NOMO-1 treated with DMSO at 0.1 percent for 48 hours (cell line): ENCODE data around the gene ATP2A1.
A peak's percentile ranks its signal among the peaks of the same experiment; 100 is the strongest.
"Not testable (repeated sequence)": the region's sequence is repeated elsewhere in the genome, so short reads cannot be mapped to it uniquely, and the experiment has no call there.

Experiments used
- DNase-seq: peaks from one replicate; lab custom pipeline; 2025; ENCODE audit not compliant: unreplicated experiment; lab: John Stamatoyannopoulos, UW

The ATP2A1 gene

DNA sequence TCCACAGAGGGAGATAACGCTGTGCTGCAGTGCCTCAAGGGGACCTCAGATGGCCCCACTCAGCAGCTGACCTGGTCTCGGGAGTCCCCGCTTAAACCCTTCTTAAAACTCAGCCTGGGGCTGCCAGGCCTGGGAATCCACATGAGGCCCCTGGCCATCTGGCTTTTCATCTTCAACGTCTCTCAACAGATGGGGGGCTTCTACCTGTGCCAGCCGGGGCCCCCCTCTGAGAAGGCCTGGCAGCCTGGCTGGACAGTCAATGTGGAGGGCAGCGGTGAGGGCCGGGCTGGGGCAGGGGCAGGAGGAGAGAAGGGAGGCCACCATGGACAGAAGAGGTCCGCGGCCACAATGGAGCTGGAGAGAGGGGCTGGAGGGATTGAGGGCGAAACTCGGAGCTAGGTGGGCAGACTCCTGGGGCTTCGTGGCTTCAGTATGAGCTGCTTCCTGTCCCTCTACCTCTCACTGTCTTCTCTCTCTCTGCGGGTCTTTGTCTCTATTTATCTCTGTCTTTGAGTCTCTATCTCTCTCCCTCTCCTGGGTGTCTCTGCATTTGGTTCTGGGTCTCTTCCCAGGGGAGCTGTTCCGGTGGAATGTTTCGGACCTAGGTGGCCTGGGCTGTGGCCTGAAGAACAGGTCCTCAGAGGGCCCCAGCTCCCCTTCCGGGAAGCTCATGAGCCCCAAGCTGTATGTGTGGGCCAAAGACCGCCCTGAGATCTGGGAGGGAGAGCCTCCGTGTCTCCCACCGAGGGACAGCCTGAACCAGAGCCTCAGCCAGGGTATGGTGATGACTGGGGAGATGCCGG, 54.3 kb downstream of the ATP2A1 start:
- no peak for DNase-seq

DNA sequence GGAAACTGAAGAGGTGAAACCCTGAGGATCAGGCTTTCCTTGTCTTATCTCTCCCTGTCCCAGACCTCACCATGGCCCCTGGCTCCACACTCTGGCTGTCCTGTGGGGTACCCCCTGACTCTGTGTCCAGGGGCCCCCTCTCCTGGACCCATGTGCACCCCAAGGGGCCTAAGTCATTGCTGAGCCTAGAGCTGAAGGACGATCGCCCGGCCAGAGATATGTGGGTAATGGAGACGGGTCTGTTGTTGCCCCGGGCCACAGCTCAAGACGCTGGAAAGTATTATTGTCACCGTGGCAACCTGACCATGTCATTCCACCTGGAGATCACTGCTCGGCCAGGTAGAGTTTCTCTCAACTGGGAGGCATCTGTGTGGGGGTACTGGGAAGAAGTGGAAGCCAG, 54.9 kb downstream of the ATP2A1 start:
- DNase-seq: no peak

DNA sequence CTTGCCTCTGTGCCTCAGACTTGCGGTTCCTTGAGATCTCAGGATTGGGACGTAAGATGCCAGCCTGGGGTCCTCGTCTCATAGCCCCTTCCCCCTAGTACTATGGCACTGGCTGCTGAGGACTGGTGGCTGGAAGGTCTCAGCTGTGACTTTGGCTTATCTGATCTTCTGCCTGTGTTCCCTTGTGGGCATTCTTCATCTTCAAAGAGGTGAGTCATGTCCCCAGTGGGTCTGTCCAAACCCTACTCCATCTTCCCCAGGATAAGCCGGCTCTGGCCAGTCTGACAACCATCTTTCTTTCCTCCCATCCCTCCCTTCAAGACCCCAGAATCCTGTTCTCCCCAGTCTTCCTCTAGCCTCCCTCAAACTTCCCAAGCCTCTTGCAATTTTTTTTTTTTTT, 57.1 kb downstream of the ATP2A1 start:
- no peak for DNase-seq

DNA sequence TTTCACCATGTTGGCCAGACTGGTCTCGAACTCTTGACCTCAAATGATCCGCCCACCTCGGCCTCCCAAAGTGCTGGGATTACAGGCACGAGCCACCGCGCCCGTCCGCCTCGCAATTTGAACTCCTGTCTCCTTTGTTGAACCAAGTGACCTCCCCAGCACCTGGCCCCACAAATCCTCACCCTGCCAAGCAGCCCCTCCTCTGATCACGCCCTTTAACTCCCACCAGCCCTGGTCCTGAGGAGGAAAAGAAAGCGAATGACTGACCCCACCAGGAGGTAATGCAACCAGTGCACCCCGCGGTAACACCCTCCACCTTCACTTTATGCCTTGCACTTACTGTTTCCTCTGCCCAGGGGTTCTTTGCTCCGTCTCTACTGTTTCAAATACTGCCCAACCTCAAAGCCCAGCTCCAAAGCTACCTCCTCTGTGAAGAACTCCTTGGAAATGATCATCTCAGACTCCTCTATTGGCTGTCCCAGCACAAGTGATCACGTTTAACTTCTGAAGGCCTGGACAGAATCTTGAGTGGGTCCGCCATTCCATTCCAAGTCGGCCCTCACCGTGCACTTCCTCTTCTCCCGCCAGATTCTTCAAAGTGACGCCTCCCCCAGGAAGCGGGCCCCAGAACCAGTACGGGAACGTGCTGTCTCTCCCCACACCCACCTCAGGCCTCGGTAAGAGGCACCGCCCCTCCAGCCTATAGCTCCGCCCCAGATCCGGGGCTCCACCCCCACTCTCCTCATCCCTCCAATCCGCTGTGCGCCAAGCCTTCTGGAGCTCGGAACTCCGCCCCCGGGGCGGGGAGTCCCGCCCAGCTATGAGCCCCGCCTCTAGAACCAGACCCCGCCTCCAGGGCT, 57.9 kb downstream of the ATP2A1 start:
- peak; percentile 94 for DNase-seq

DNA sequence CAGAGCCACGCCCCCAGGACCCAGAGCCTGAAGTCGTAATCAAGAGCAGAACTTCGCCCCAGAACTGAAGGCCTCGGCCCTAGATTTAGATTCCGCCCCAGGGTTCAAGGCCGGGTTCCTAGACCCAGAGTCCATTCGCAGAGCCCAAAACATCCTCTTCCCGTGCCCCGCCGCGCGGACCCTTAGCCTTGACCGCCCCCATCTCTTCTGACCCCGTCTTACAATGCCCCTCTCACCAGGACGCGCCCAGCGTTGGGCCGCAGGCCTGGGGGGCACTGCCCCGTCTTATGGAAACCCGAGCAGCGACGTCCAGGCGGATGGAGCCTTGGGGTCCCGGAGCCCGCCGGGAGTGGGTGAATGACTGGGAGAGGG, 58.5 kb downstream of the ATP2A1 start:
- no peak for DNase-seq

DNA sequence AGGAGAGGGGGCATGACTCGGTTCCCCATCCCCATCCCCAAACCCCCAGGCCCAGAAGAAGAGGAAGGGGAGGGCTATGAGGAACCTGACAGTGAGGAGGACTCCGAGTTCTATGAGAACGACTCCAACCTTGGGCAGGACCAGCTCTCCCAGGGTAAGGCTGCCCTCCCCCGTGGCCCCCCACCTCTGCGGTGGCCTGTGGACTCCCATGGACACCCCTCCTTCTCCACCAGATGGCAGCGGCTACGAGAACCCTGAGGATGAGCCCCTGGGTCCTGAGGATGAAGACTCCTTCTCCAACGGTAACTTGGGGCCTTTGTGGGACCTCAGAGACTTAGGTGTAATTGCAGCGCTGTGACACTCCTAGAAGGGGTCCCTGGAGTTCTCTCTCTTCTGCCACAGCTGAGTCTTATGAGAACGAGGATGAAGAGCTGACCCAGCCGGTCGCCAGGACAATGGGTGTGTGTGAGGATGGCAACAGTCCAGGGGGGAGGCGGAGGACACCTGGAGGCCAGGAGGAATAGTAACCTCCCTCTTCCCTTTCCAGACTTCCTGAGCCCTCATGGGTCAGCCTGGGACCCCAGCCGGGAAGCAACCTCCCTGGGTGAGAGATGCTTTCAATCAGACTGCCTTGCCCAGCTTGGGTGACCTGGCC, 59.1 kb downstream of the ATP2A1 start:
- no peak for DNase-seq

DNA sequence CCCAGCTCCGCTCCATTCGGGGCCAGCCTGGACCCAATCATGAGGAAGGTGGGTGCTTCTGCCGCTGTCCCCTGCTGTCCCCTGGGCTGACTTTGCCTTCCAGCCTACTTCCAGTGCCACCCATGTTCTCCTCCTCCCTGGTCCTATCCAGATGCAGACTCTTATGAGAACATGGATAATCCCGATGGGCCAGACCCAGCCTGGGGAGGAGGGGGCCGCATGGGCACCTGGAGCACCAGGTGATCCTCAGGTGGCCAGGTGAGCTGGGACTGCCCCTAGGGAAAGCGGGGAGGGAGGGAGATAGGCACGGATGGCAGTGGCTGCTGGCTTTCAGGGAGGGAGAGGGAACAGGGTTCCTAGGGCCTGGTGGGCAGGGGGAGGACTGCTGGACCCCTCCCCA, 60.4 kb downstream of the ATP2A1 start:
- no peak for DNase-seq

DNA sequence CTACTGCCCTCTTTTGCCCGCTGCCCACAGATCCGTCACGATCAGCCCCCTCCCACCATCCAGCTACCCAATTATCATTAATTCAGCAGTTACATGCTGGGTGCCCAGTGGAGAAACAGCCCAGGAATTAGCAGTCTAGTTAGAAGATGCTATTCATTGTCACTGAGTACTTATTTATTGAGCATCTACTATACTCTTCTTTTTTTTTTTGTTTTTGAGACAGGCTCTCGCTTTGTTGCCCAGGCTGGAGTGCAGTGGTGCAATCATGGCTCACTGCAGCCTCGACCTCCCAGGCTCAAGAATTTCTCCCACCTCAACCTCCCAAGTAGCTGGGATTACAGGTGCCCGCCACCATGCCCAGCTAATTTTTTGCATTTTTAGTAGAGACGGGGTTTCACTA, 61.5 kb downstream of the ATP2A1 start:
- DNase-seq: not testable (repeated sequence)

DNA sequence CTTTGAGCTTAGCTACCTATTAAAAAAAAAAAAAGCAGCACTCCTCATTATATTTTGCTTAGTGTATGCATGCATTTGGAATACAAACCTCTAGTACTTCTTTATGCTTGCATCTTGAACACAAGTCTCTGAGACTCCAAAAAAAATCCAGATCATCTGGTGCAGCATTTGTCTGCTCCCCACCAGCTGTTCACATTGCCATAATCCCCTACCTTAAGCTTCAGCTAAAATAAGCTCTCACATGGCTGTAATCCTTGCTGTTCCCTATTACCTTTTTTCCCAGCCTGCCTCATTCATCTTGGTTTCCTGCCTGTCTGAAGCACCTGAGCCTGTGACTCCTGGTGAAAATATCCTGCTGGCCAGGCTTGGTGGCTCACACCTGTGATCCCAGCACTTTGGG, 65.0 kb downstream of the ATP2A1 start:
- DNase-seq: no peak

DNA sequence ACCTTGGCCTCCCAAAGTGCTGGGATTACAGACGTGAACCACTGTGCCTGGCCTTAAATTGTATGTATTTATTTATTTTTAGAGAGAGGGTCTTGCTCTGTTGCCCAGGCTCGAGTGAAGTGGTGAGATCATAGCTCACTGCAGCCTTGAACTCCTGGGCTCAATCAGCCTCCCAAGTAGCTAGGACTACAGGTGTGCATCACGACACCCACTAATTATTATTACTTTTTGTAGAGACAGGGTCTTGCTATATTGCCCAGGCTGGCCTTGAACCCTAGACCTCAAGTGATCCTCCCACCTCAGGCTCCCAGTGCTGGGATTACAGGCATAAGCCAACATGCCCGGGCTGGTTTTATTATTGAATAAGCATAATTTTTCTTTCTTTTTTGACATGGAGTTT, 68.4 kb downstream of the ATP2A1 start:
- no peak for DNase-seq

DNA sequence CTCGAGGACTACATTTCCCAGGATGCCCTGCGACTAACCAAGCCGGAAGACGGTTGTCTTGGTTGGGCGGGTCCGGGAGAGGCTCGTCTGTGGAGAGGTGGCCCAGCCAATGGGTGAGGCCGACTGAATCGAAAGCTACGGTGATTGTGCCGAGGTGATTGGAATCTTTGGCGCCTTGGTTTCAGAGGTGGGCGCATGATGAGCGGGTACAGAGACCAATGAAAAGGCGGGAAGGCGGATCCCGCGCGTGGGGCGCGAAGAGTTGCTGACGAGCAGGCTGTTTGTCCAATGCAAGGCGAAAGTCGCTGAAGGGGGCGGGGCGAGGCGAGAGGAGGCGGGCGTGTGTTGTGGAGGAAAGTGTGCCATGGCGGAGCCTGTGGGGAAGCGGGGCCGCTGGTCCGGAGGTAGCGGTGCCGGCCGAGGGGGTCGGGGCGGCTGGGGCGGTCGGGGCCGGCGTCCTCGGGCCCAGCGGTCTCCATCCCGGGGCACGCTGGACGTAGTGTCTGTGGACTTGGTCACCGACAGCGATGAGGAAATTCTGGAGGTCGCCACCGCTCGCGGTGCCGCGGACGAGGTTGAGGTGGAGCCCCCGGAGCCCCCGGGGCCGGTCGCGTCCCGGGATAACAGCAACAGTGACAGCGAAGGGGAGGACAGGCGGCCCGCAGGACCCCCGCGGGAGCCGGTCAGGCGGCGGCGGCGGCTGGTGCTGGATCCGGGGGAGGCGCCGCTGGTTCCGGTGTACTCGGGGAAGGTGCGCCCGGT, 72.5 kb downstream of the ATP2A1 start, which contains the start of gene NFATC2IP:
NFATC2IP (plus strand) TSS at position 290 of the 762 bp plus-strand sequence; CDS start at position 365, 75 bp downstream.
- peak; percentile 99 for DNase-seq

DNA sequence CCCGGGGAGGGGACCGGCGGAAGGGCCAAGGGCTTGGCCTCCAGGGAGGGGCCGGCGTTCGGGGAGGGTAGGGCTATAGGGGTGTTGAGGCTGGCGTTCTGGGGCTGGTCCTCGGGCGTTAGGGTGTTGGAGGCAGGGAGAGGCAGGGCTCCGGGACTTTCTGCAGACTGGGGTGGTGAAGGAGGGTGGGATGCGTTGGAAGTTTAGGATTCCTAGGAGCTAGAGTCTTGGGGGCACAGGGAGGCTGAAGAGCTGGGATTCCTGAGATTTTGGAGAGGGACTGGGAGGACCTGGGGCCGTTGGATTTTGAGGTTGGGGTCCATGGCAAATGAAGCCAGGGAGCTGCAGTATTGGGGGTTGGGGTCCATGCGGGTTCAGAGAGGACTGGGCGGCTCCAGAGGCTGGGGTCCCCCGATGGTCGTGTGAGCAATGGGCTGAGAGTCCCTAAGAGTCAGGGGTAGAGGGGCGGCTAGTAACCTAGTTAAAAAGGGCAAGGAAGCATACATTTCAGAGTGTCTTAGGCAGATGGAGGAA, 73.2 kb downstream of the ATP2A1 start:
- peak; percentile 8 for DNase-seq
